Uterus (tissue), 4 donors: ENCODE measurements around the gene FAM13C. TPM values are rescaled to one million over a fixed set of nuclear protein-coding genes. Genes with fewer than 3 reads are reported as not detected.

Experiments used
- DNase-seq, 2 donors: peaks; one replicate each; pipeline ENCODE4 v3.0.0-alpha.2; 2019 to 2020
- H3K27ac ChIP-seq, 2 donors: fragments of 200-600 bp; sonication (generic); 1 replicate in 1 of 2; 2 replicates in 1 of 2; pipeline ENCODE4 v1.5.1; 2016 to 2018
- H3K27me3 ChIP-seq, 2 donors: fragments of 200-600 bp; sonication (generic); one replicate each; pipeline ENCODE4 v1.5.1; 2018 to 2019; ENCODE audit warnings: control low read depth in 1 of 2
- H3K36me3 ChIP-seq, 2 donors: fragments of 200-600 bp; sonication (generic); one replicate each; pipeline ENCODE4 v1.5.1; 2019; ENCODE audit warnings: control low read depth in 1 of 2
- H3K4me1 ChIP-seq, 2 donors: fragments of 200-600 bp; sonication (generic); one replicate each; pipeline ENCODE4 v1.5.1; 2018 to 2019; ENCODE audit warnings: control low read depth in 1 of 2
- H3K4me3 ChIP-seq, 2 donors: fragments of 200-600 bp; sonication (generic); 1 replicate in 1 of 2; 2 replicates in 1 of 2; pipeline ENCODE4 v1.5.1; 2018 to 2019; ENCODE audit warnings: mild to moderate bottlenecking in 1 of 2
- H3K9me3 ChIP-seq, 2 donors: fragments of 200-600 bp; sonication (generic); one replicate each; pipeline ENCODE4 v1.5.1; 2019; ENCODE audit warnings: control low read depth in 1 of 2
- POLR2A ChIP-seq, 2 donors: fragments of 450-650 bp; IDR thresholded peaks; one replicate each; pipeline ENCODE4 v1.6.1; 2016; ENCODE audit warnings: antibody characterized with exemption in 2 of 2, mild to moderate bottlenecking in 1 of 2, moderate library complexity in 1 of 2
- intact Hi-C: fragments of 100-400 bp; cut with DNase I; formaldehyde crosslinking; loops from one replicate; pipeline ENCODE4 v1.15.1; 2023; ENCODE audit warnings: low total_unique reads
- total RNA-seq, 4 donors: library from RNA; depleted of rRNA in 3 of 4; stranded (reverse); fragments of >200 nt in 3 of 4; gene quantifications; one replicate each; pipeline versions ENCODE4 v1.1.0 to v1.2.4, GENCODE V29; 2014 to 2023
- TF ChIP-seq, protein P1 (sequence below), 4 experiments: fragments of 200-600 bp in 2 of 4; fragments of 450-650 bp in 2 of 4; sonication (generic) in 2 of 4; IDR thresholded peaks; one replicate each; pipeline ENCODE4 v1.5.1; 2016 to 2019; ENCODE audit warnings: antibody characterized with exemption in 4 of 4, mild to moderate bottlenecking in 2 of 4, moderate library complexity in 1 of 4
- donor health status: DM: yes; HTN: yes; CAD: no.

Gene FAM13C
- total RNA-seq, 4 donors from 2014 or later = 18.7 to 29.2 (median 23.2) TPM

GRCh38 chr10:59283456-59284091, 78.8 kb downstream of the FAM13C start:
- no peak overlapping the region for H3K27ac ChIP-seq
- intact Hi-C loops = no loop called here
- no peaks in the 10 kb centered on the region for H3K36me3 ChIP-seq
- no peaks in the 10 kb centered on the region for H3K9me3 ChIP-seq
- no peaks in the 10 kb centered on the region for H3K4me1 ChIP-seq
- no peaks in the 10 kb centered on the region for H3K27me3 ChIP-seq
- DNase-seq = no peak
- no peak overlapping the region for H3K4me3 ChIP-seq
- TF ChIP-seq, protein P1, sequence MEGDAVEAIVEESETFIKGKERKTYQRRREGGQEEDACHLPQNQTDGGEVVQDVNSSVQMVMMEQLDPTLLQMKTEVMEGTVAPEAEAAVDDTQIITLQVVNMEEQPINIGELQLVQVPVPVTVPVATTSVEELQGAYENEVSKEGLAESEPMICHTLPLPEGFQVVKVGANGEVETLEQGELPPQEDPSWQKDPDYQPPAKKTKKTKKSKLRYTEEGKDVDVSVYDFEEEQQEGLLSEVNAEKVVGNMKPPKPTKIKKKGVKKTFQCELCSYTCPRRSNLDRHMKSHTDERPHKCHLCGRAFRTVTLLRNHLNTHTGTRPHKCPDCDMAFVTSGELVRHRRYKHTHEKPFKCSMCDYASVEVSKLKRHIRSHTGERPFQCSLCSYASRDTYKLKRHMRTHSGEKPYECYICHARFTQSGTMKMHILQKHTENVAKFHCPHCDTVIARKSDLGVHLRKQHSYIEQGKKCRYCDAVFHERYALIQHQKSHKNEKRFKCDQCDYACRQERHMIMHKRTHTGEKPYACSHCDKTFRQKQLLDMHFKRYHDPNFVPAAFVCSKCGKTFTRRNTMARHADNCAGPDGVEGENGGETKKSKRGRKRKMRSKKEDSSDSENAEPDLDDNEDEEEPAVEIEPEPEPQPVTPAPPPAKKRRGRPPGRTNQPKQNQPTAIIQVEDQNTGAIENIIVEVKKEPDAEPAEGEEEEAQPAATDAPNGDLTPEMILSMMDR (IDR thresholded peaks at IDR 0.05) = no peak
- no peak for TF ChIP-seq POLR2A (IDR thresholded peaks at IDR 0.05)

GRCh38 chr10:59281861-59282260, 80.5 kb downstream of the FAM13C start:
- Histone ChIP-seq H3K9me3 (no peaks in the 10 kb centered on the region), H3K4me3 (no peak overlapping the region), H3K27ac (no peak overlapping the region), H3K27me3 (no peaks in the 10 kb centered on the region), H3K36me3 (no peaks in the 10 kb centered on the region), H3K4me1 (no peaks in the 10 kb centered on the region)
- no peak for DNase-seq
- intact Hi-C loops = no loop called here
- TF ChIP-seq, protein P1 (IDR thresholded peaks at IDR 0.05) = no peak
- TF ChIP-seq POLR2A (IDR thresholded peaks at IDR 0.05) = no peak

DNA sequence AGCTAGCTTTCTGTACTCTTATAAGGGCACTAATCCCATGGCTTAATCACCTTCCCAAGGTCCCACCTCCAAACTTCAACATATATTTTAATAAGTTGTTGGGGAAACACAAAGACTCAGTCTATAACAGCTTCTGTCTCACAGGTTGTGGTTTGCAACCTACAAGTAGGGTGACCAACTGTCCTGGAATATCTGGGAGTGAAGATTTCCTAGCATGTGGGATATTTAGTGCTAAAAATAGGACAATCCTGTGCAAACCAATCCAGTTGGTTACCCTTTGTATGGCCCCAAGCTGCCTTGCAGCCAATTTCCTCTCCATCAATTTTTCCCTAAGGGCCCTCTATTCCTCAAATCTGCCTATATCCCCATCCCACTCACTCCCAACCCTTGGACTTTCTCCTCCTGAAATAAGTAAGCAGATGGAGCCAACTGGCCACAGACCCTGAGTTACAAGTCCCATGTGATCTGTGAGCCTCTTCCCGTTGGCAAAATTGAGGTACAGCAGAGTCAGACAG, 82.3 kb downstream of the FAM13C start:
- H3K36me3 ChIP-seq = no peaks in the 10 kb centered on the region
- intact Hi-C loops = no loop called here
- H3K27ac ChIP-seq = no peak overlapping the region
- DNase-seq = no peak
- H3K4me1 ChIP-seq = no peaks in the 10 kb centered on the region
- no peak overlapping the region for H3K4me3 ChIP-seq
- TF ChIP-seq POLR2A (IDR thresholded peaks at IDR 0.05) = no peak
- TF ChIP-seq, protein P1 (IDR thresholded peaks at IDR 0.05) = no peak
- H3K9me3 ChIP-seq = no peaks in the 10 kb centered on the region
- no peaks in the 10 kb centered on the region for H3K27me3 ChIP-seq

GRCh38 chr10:59279476-59279875, 82.9 kb downstream of the FAM13C start:
- H3K27ac ChIP-seq = no peak overlapping the region
- no peak for TF ChIP-seq POLR2A (IDR thresholded peaks at IDR 0.05)
- TF ChIP-seq, protein P1 (IDR thresholded peaks at IDR 0.05) = no peak
- H3K27me3 ChIP-seq = no peaks in the 10 kb centered on the region
- H3K9me3 ChIP-seq = no peaks in the 10 kb centered on the region
- intact Hi-C loops = no loop called here
- DNase-seq = no peak
- no peaks in the 10 kb centered on the region for H3K36me3 ChIP-seq
- no peak overlapping the region for H3K4me3 ChIP-seq
- no peaks in the 10 kb centered on the region for H3K4me1 ChIP-seq

- TF ChIP-seq POLR2A (IDR thresholded peaks at IDR 0.05) = no peak
- TF ChIP-seq, protein P1 (IDR thresholded peaks at IDR 0.05) = no peak
- Histone ChIP-seq H3K9me3 (no peaks in the 10 kb centered on the region), H3K36me3 (no peaks in the 10 kb centered on the region), H3K27ac (no peak overlapping the region), H3K4me1 (no peaks in the 10 kb centered on the region), H3K4me3 (no peak overlapping the region), H3K27me3 (no peaks in the 10 kb centered on the region)
- intact Hi-C loops = no loop called here
- DNase-seq = no peak
These were observed 85.4 kb downstream of the FAM13C start for GRCh38 chr10:59276919-59277318.
